Spleen (tissue), 11 donors: Measurements from ENCODE around the gene MRPL40. TPM values are rescaled to one million over a fixed set of nuclear protein-coding genes. Genes with fewer than 3 reads are reported as not detected.

Source experiments
- DNase-seq: peaks from one replicate; pipeline ENCODE4 v3.0.0-alpha.2; 2020
- H3K27ac ChIP-seq, 8 donors: fragments of 200-600 bp; sonication (generic) in 7 of 8; 1 replicate in 4 of 8; 2 replicates in 4 of 8; pipeline versions ENCODE4 v1.5.0 to v1.8.0; 2016 to 2021; ENCODE audit warnings: inconsistent platforms in 4 of 8, mild to moderate bottlenecking in 4 of 8, moderate library complexity in 1 of 8
- H3K27me3 ChIP-seq, 7 donors: fragments of 200-600 bp; sonication (generic) in 6 of 7; replicated peaks in 1 of 7; 1 replicate in 4 of 7; 2 replicates in 3 of 7; pipeline versions ENCODE4 v1.5.0 to v1.8.0; 2016 to 2021; ENCODE audit warnings: inconsistent platforms in 3 of 7, mild to moderate bottlenecking in 1 of 7
- H3K36me3 ChIP-seq, 6 donors: fragments of 200-600 bp; sonication (generic) in 5 of 6; 1 replicate in 4 of 6; 2 replicates in 2 of 6; pipeline versions ENCODE4 v1.5.0 to v1.8.0; 2016 to 2021; ENCODE audit warnings: inconsistent platforms in 2 of 6
- H3K4me1 ChIP-seq, 6 donors: fragments of 200-600 bp; sonication (generic) in 5 of 6; 1 replicate in 3 of 6; 2 replicates in 3 of 6; pipeline versions ENCODE4 v1.5.0 to v1.8.0; 2016 to 2021; ENCODE audit warnings: inconsistent platforms in 3 of 6
- H3K4me3 ChIP-seq, 8 donors: fragments of 200-600 bp; sonication (generic) in 7 of 8; 1 replicate in 4 of 8; 2 replicates in 4 of 8; pipeline versions ENCODE4 v1.5.0 to v1.8.0; 2016 to 2021; ENCODE audit warnings: inconsistent platforms in 4 of 8, mild to moderate bottlenecking in 4 of 8, moderate library complexity in 2 of 8
- H3K9me3 ChIP-seq, 8 donors: fragments of 200-600 bp; sonication (generic) in 7 of 8; 1 replicate in 4 of 8; 2 replicates in 4 of 8; pipeline versions ENCODE4 v1.5.0 to v1.8.0; 2016 to 2021; ENCODE audit warnings: inconsistent platforms in 4 of 8
- CTCF ChIP-seq, 11 experiments: fragments of 200-600 bp in 7 of 11; fragments of 450-650 bp in 4 of 11; sonication (generic) in 4 of 11; IDR thresholded peaks in 8 of 11; conservative IDR thresholded peaks in 3 of 11; 1 replicate in 7 of 11; 2 replicates in 4 of 11; pipeline versions ENCODE4 v1.4.0 to v1.8.0; 2016 to 2021; ENCODE audit warnings: antibody characterized with exemption in 11 of 11, inconsistent platforms in 4 of 11, mild to moderate bottlenecking in 1 of 11
- POLR2A ChIP-seq, 3 donors: fragments of 450-650 bp; IDR thresholded peaks; one replicate each; pipeline ENCODE4 v1.5.1; 2017; ENCODE audit warnings: antibody characterized with exemption in 3 of 3, mild to moderate bottlenecking in 1 of 3
- POLR2AphosphoS5 ChIP-seq, 3 donors: sonication (generic); formaldehyde crosslinking; IDR thresholded peaks; one replicate each; pipeline ENCODE4 v1.5.1; 2017; ENCODE audit warnings: antibody characterized with exemption in 3 of 3
- WGBS, 5 donors: extraction: QIAGEN DNeasy Blood & Tissue Kit in 3 of 5; methylation state at CpG; one replicate each; pipeline versions ENCODE4 v1.1.5 to v1.1.7; 2013 to 2018; 5-methylcytosine and 5-hydroxymethylcytosine counted together
- intact Hi-C: fragments of 100-400 bp; cut with DNase I; formaldehyde crosslinking; loops from one replicate; pipeline ENCODE4 v1.15.0; 2023; ENCODE audit warnings: low total_unique reads
- polyA plus RNA-seq, 3 donors: library from polyadenylated mRNA; stranded (reverse); fragments of 200-250 nt; gene quantifications; one replicate each; pipeline ENCODE4 v1.2.1, GENCODE V29; 2013
- total RNA-seq, 7 donors: library from RNA; depleted of rRNA in 3 of 7; stranded (reverse); fragments of >200 nt in 3 of 7; fragmentation: NEBNext Ultra II Directional in 4 of 7; extraction: Animal tissue kit (Norgen Biotek cat#: 25700) in 4 of 7; gene quantifications; one replicate each; pipeline versions ENCODE4 v1.1.0 to v1.2.1, GENCODE V29; 2016 to 2021
- donor health status: healthy with polysubstance abuse.
- donor health status: DM: no; HTN: no; CAD: no; lungs with moderate emphysema.
- donor health status: DM: no; HTN: no; CAD: no.
- donor health status: Bipolar disorder and iron deficiency.
- donor health status: healthy.
- donor health status: DM: no; HTN: no; CAD: no.
- donor health status: DM: yes; HTN: yes; CAD: no.

Gene MRPL40
- total and polyA plus RNA-seq, 10 donors = 11.7 to 55.7 (median 21.6) TPM

GRCh38 chr22:19419086-19419463 lies 13.3 kb upstream of the MRPL40 start:
- H3K27ac ChIP-seq = peak overlapping the region in 7 of 8 donors; percentile 63 to 86 (median 81)
- H3K4me1 ChIP-seq = peaks cover 6 to 89% (median 42%) of the 10 kb centered on the region in 6 donors
- peak overlapping the region in 1 of 8 donors; percentile 48 for H3K4me3 ChIP-seq
- no peaks in the 10 kb centered on the region for H3K9me3 ChIP-seq
- WGBS, 5 donors = 40 to 68% (median 53%) methylated on average over 5 of the region's 5 CpGs
- DNase-seq = peak; percentile 84
- no peaks in the 10 kb centered on the region for H3K27me3 ChIP-seq
- H3K36me3 ChIP-seq = no peaks in the 10 kb centered on the region
- intact Hi-C loops = no loop called here
- TF ChIP-seq POLR2AphosphoS5 (IDR thresholded peaks at IDR 0.05) (no peak), POLR2A (IDR thresholded peaks at IDR 0.05) (no peak), CTCF (IDR thresholded peaks at IDR 0.05 in 8 of 11, conservative IDR thresholded peaks at IDR 0.05 in 3 of 11) (no peak)

- DNase-seq = no peak
- TF ChIP-seq POLR2AphosphoS5 (IDR thresholded peaks at IDR 0.05) = peak in 1 of 3 donors; percentile 48
- TF ChIP-seq POLR2A (IDR thresholded peaks at IDR 0.05) = no peak
- TF ChIP-seq CTCF (IDR thresholded peaks at IDR 0.05 in 8 of 11, conservative IDR thresholded peaks at IDR 0.05 in 3 of 11) = no peak
- Histone ChIP-seq H3K27me3 (no peaks in the 10 kb centered on the region), H3K4me3 (peak overlapping the region in 1 of 8 donors; percentile 48), H3K27ac (peak overlapping the region in 7 of 8 donors; percentile 63 to 86 (median 81)), H3K4me1 (peaks cover 6 to 93% (median 46%) of the 10 kb centered on the region in 6 donors), H3K9me3 (no peaks in the 10 kb centered on the region), H3K36me3 (peaks cover 0 to 3% (median 0%) of the 10 kb centered on the region in 6 donors)
- WGBS, 5 donors = 37 to 66% (median 55%) methylated on average over 5 of the region's 5 CpGs
- intact Hi-C loops = no loop called here
These were observed 12.7 kb upstream of the MRPL40 start for GRCh38 chr22:19419464-19420178.

GRCh38 chr22:19420321-19420720 lies 12.0 kb upstream of the MRPL40 start:
- Histone ChIP-seq H3K9me3 (no peaks in the 10 kb centered on the region), H3K4me1 (peaks cover 6 to 93% (median 46%) of the 10 kb centered on the region in 6 donors), H3K36me3 (peaks cover 0 to 10% (median 0%) of the 10 kb centered on the region in 6 donors), H3K27ac (peak overlapping the region in 7 of 8 donors; percentile 63 to 86 (median 81)), H3K27me3 (no peaks in the 10 kb centered on the region), H3K4me3 (peak overlapping the region in 1 of 8 donors; percentile 48)
- intact Hi-C loops = no loop called here
- TF ChIP-seq CTCF (IDR thresholded peaks at IDR 0.05 in 8 of 11, conservative IDR thresholded peaks at IDR 0.05 in 3 of 11) = no peak
- no peak for TF ChIP-seq POLR2AphosphoS5 (IDR thresholded peaks at IDR 0.05)
- TF ChIP-seq POLR2A (IDR thresholded peaks at IDR 0.05) = no peak
- WGBS, 5 donors = 82 to 93% (median 85%) methylated on average over 6 of the region's 6 CpGs
- DNase-seq = no peak
